PC-9 (cell line): ENCODE results near the gene GIPR.

Experiments
- EZH2 ChIP-seq: fragments of 200-600 bp; sonication (generic); IDR thresholded peaks from 2 replicates; pipeline ENCODE4 v1.8.0; 2017; ENCODE audit warnings: antibody characterized with exemption, low read depth
- TF ChIP-seq, protein P1 (sequence below): fragments of 200-600 bp; sonication (generic); conservative IDR thresholded peaks from 2 replicates; pipeline ENCODE4 v1.6.1; 2017; ENCODE audit warnings: mixed run types, antibody characterized with exemption, mild to moderate bottlenecking, moderate library complexity

- TF ChIP-seq, protein P1, sequence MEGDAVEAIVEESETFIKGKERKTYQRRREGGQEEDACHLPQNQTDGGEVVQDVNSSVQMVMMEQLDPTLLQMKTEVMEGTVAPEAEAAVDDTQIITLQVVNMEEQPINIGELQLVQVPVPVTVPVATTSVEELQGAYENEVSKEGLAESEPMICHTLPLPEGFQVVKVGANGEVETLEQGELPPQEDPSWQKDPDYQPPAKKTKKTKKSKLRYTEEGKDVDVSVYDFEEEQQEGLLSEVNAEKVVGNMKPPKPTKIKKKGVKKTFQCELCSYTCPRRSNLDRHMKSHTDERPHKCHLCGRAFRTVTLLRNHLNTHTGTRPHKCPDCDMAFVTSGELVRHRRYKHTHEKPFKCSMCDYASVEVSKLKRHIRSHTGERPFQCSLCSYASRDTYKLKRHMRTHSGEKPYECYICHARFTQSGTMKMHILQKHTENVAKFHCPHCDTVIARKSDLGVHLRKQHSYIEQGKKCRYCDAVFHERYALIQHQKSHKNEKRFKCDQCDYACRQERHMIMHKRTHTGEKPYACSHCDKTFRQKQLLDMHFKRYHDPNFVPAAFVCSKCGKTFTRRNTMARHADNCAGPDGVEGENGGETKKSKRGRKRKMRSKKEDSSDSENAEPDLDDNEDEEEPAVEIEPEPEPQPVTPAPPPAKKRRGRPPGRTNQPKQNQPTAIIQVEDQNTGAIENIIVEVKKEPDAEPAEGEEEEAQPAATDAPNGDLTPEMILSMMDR, result no peak
- no peak for TF ChIP-seq EZH2
These were observed 14.1 kb downstream of the GIPR start for GRCh38 chr19:45682117-45682516.
